ENCODE data around the gene LRRN2. TPM values are rescaled to one million over a fixed set of nuclear protein-coding genes. Genes with fewer than 3 reads are reported as not detected.

Gene LRRN2
- polyA plus RNA-seq, 2 of the 4 experiments (the other 2 are of a cell fraction) = 3.6 to 6.6 TPM

DNA sequence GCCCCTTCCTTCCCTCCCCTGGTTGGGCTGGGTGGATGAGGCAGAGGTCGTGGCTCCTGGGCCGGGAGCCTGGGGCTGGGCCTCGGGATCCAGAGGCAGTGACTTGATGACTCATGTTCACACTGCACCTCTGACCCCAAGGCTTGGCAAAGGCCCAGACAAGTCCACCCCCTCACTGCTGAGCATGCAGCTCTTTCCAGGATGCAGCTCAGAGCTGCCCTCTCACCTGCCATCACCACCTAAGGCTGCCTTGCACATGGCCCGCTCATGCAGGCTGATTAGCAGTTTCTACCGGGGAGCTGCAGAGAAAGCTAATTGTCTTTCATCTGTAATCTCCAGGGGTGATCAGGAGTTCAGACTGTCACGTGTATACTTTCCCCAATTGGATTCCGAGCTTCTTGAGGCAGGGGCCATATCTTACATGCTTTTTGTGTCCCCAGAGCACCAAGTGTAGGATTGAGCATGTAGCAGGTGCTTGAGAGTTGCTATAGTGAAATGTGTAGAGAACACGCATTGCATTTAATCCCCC, 62.1 kb downstream of the LRRN2 start:
- POLR2A ChIA-PET = interaction anchor here (0.7 kb wide), 1 partner anchor 29 kb away, joined by 3 read pairs; no protein-coding TSS in a partner anchor
- peak; percentile 40 to 64; a peak in 5 of 6 replicates for ATAC-seq

DNA sequence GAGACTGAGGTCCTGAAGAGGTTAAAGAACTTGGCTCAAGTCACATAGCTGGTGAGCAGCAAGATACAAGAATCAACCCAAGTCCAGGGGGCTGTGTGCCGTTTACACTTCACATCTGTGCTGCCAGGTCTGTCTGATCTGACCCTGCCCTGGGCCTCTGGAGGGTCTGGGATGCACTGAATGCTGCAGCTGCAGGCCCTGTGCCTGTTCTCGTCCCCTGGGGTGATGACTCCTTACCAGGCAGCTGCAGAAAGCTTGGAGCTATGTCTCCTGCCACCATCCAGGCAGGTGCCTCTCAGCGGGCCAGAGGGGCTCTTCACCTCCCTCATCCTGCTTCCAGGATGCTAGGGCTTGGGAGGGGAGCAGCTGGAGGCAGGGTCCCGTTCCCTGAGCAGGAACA, 63.5 kb downstream of the LRRN2 start:
- ChIA-PET CTCF (interaction anchor here (0.8 to 7.8 kb wide), 5 partner anchors 13 to 185 kb away, joined by 3 to 42 read pairs (median 4); no protein-coding TSS in a partner anchor), POLR2A (interaction anchor here (0.6 kb wide), 1 partner anchor 70 kb away, joined by 3 read pairs; no protein-coding TSS in a partner anchor)
- Histone ChIP-seq H3K27ac (no peak overlapping the region), H3K4me2 (no peak overlapping the region), H3K9me3 (no peaks in the 10 kb centered on the region), H3K4me3 (no peak overlapping the region), H3K4me1 (peaks cover 50% of the 10 kb centered on the region)
- ATAC-seq (no peak), DNase-seq (ENCODE audit: low read depth in 1 of 2, low spot score in 1 of 2) (no peak), FAIRE-seq (no peak)
- 66% methylated on average over 4 of the region's 4 CpGs for WGBS (ENCODE audit: missing lambda C conversion rate)
- no peak for TF ChIP-seq HOXB13 (CRISPR knock-in tag; IDR thresholded peaks at IDR 0.05; ENCODE audit: low read depth)
- no peak for TF ChIP-seq ESRRA (IDR thresholded peaks at IDR 0.05; ENCODE audit: borderline replicate concordance, low read length)
- TF ChIP-seq CHD2 (IDR thresholded peaks at IDR 0.05; ENCODE audit: low read length, partially characterized antibody) = no peak
- TF ChIP-seq, protein P1, sequence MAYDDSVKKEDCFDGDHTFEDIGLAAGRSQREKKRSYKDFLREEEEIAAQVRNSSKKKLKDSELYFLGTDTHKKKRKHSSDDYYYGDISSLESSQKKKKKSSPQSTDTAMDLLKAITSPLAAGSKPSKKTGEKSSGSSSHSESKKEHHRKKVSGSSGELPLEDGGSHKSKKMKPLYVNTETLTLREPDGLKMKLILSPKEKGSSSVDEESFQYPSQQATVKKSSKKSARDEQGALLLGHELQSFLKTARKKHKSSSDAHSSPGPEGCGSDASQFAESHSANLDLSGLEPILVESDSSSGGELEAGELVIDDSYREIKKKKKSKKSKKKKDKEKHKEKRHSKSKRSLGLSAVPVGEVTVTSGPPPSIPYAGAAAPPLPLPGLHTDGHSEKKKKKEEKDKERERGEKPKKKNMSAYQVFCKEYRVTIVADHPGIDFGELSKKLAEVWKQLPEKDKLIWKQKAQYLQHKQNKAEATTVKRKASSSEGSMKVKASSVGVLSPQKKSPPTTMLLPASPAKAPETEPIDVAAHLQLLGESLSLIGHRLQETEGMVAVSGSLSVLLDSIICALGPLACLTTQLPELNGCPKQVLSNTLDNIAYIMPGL (CRISPR knock-in tag; IDR thresholded peaks at IDR 0.05; ENCODE audit: borderline replicate concordance) = no peak
- TF ChIP-seq RFX5 (IDR thresholded peaks at IDR 0.05) = no peak
- TF ChIP-seq, protein P2, sequence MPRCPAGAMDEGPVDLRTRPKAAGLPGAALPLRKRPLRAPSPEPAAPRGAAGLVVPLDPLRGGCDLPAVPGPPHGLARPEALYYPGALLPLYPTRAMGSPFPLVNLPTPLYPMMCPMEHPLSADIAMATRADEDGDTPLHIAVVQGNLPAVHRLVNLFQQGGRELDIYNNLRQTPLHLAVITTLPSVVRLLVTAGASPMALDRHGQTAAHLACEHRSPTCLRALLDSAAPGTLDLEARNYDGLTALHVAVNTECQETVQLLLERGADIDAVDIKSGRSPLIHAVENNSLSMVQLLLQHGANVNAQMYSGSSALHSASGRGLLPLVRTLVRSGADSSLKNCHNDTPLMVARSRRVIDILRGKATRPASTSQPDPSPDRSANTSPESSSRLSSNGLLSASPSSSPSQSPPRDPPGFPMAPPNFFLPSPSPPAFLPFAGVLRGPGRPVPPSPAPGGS (IDR thresholded peaks at IDR 0.05) = no peak
- TF ChIP-seq ZNF302 (CRISPR knock-in tag; IDR thresholded peaks at IDR 0.05) = no peak
- no peak for TF ChIP-seq CBX2 (IDR thresholded peaks at IDR 0.05; ENCODE audit: borderline replicate concordance, low read depth)
- no peak for TF ChIP-seq FOSB (CRISPR knock-in tag; IDR thresholded peaks at IDR 0.05)
- TF ChIP-seq SREBF2 (IDR thresholded peaks at IDR 0.05) = no peak

More for the DNA sequence above, 62.1 kb downstream of the LRRN2 start:
- Histone ChIP-seq H3K27ac (peak overlapping the region in 1 of 2 experiments; percentile 42; a peak in 2 of 6 replicates), H3K4me3 (no peak overlapping the region), H3K4me1 (peaks cover 50% of the 10 kb centered on the region), H3K4me2 (peak overlapping the region; percentile 49), H3K9me3 (no peaks in the 10 kb centered on the region)
- TF ChIP-seq, protein P3, sequence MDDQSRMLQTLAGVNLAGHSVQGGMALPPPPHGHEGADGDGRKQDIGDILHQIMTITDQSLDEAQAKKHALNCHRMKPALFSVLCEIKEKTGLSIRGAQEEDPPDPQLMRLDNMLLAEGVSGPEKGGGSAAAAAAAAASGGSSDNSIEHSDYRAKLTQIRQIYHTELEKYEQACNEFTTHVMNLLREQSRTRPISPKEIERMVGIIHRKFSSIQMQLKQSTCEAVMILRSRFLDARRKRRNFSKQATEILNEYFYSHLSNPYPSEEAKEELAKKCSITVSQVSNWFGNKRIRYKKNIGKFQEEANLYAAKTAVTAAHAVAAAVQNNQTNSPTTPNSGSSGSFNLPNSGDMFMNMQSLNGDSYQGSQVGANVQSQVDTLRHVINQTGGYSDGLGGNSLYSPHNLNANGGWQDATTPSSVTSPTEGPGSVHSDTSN (IDR thresholded peaks at IDR 0.05) = no peak
- TF ChIP-seq, protein P4, sequence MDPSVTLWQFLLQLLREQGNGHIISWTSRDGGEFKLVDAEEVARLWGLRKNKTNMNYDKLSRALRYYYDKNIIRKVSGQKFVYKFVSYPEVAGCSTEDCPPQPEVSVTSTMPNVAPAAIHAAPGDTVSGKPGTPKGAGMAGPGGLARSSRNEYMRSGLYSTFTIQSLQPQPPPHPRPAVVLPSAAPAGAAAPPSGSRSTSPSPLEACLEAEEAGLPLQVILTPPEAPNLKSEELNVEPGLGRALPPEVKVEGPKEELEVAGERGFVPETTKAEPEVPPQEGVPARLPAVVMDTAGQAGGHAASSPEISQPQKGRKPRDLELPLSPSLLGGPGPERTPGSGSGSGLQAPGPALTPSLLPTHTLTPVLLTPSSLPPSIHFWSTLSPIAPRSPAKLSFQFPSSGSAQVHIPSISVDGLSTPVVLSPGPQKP (IDR thresholded peaks at IDR 0.05; ENCODE audit: low read depth, low read length) = no peak
- no peak for TF ChIP-seq RARB (CRISPR knock-in tag; IDR thresholded peaks at IDR 0.05)
- TF ChIP-seq CBX8 (IDR thresholded peaks at IDR 0.05) = no peak
- TF ChIP-seq POLR2A (IDR thresholded peaks at IDR 0.05; ENCODE audit: low read length) = no peak
- TF ChIP-seq, protein P1 (CRISPR knock-in tag; IDR thresholded peaks at IDR 0.05; ENCODE audit: borderline replicate concordance) = no peak
- TF ChIP-seq ZSCAN20 (CRISPR knock-in tag; IDR thresholded peaks at IDR 0.05) = no peak
- no peak for TF ChIP-seq RAD21 (conservative IDR thresholded peaks at IDR 0.05 in 1 of 2, IDR thresholded peaks at IDR 0.05 in 1 of 2)
- TF ChIP-seq HOXB5 (CRISPR knock-in tag; IDR thresholded peaks at IDR 0.05) = no peak
- TF ChIP-seq TP53 (CRISPR knock-in tag; IDR thresholded peaks at IDR 0.05) = no peak
- no peak for TF ChIP-seq RFX5 (IDR thresholded peaks at IDR 0.05)
- TF ChIP-seq, protein P2 (IDR thresholded peaks at IDR 0.05) = no peak
- TF ChIP-seq FOSL2 (IDR thresholded peaks at IDR 0.05) = peak; percentile 38; the same call in 1 of the 2 replicates
- TF ChIP-seq FOSL2 (CRISPR knock-in tag; IDR thresholded peaks at IDR 0.05) = peak; percentile 84
- peak; percentile 22 for TF ChIP-seq MAFK (IDR thresholded peaks at IDR 0.05; ENCODE audit: partially characterized antibody)
- DNase-seq (ENCODE audit: low read depth in 1 of 2, low spot score in 1 of 2) = peak; percentile 36 to 63
- 57% methylated on average over 6 of the region's 8 CpGs for WGBS (ENCODE audit: missing lambda C conversion rate)
- CTCF ChIA-PET = interaction anchor here (0.8 to 7.8 kb wide), 11 partner anchors 13 to 232 kb away, joined by 3 to 42 read pairs (median 4); no protein-coding TSS in a partner anchor
- no peak for FAIRE-seq

All from A549 (cell line).